BJ (cell line): Measurements from ENCODE around the gene CNN3. TPM values are rescaled to one million over a fixed set of nuclear protein-coding genes. Genes with fewer than 3 reads are reported as not detected.

Experiments
- CTCF ChIA-PET: fragments of 350-600 bp; formaldehyde crosslinking; extraction: SDS; loops from one replicate; lab custom pipeline; 2021; ENCODE audit warnings: antibody characterized with exemption, inconsistent platforms; lab: Yijun Ruan, JAX
- POLR2A ChIA-PET: fragments of 300-600 bp; sonication (Branson Sonifier 250); formaldehyde crosslinking; extraction: SDS; loops from one replicate; lab custom pipeline; 2021; ENCODE audit warnings: antibody characterized with exemption; lab: Charles Lee
- DNase-seq: peaks from one replicate; pipeline ENCODE4 v3.0.0-alpha.2; 2011; ENCODE audit warnings: low read depth
- H3K27me3 ChIP-seq: 2 replicates; pipeline ENCODE4 v1.6.0; 2011; ENCODE audit warnings: low read length; ENCODE audit not compliant: control insufficient read depth, insufficient read depth
- H3K36me3 ChIP-seq: 2 replicates; pipeline ENCODE4 v1.5.1; 2011; ENCODE audit warnings: low read length; ENCODE audit not compliant: control insufficient read depth, insufficient read depth
- H3K4me3 ChIP-seq: 2 replicates; pipeline ENCODE4 v1.5.1; 2011; ENCODE audit warnings: low read depth, mild to moderate bottlenecking, control low read depth, low read length
- polyA plus RNA-seq: library from polyadenylated mRNA; depleted of rRNA; stranded (reverse); fragments of >200 nt; gene quantifications from 2 replicates; pipeline ENCODE4 v1.2.3, GENCODE V29; 2011
- TF ChIP-seq, protein P1 (sequence below): IDR thresholded peaks from 2 replicates; pipeline ENCODE4 v1.5.1; 2011; ENCODE audit warnings: low read depth, mild to moderate bottlenecking, control low read depth, inconsistent platforms, low read length, moderate library complexity; ENCODE audit not compliant: insufficient read depth

The CNN3 gene
- polyA plus RNA-seq, 1 experiment: 169 TPM

DNA sequence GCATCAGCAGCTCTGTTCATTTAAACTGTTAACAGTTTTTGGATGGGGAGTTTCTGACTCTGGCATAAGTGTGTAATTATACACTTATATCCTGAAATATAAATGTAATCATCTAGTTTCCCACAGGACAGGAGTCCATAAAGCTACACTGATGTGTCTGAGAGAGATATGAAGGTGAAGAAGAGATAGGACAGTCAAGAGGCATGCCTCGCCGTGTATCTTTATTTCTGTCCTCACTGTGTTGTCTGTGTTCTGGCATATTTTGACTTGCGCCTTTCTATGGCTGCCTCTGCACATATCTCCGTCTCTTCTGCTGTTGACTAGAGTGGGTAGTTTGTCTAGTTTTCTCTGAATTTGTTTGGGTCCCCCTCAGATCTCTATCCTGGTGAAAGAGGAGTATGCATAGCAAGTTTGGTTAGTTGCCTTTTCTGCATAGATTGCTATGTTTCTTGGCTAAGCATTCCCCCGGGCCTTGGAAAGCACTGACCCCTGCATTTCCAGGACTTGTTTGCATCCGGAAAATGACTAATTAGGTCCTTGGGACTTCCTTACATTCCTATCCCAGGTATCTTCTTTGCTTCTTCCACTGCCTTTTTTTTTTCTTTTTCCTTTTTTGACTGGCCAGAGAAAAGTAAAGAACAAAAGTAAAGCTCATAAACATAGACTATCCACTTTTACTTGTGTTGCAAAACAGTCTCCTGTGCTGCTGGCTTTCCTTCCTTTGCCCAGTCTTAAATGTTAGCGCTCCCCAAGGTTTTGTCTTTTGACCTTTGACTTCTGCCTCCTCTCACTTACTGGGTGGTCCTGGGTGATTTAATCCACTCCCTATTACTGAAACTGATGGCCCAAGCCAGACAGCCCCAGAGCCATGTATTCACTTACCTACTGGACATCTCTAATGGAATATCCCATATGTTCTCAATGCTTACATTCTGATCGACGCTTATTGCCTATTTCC lies 27.6 kb upstream of the CNN3 start:
- H3K36me3 ChIP-seq: no peaks in the 10 kb centered on the region
- TF ChIP-seq, protein P1, sequence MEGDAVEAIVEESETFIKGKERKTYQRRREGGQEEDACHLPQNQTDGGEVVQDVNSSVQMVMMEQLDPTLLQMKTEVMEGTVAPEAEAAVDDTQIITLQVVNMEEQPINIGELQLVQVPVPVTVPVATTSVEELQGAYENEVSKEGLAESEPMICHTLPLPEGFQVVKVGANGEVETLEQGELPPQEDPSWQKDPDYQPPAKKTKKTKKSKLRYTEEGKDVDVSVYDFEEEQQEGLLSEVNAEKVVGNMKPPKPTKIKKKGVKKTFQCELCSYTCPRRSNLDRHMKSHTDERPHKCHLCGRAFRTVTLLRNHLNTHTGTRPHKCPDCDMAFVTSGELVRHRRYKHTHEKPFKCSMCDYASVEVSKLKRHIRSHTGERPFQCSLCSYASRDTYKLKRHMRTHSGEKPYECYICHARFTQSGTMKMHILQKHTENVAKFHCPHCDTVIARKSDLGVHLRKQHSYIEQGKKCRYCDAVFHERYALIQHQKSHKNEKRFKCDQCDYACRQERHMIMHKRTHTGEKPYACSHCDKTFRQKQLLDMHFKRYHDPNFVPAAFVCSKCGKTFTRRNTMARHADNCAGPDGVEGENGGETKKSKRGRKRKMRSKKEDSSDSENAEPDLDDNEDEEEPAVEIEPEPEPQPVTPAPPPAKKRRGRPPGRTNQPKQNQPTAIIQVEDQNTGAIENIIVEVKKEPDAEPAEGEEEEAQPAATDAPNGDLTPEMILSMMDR: no peak
- POLR2A ChIA-PET: no interaction called here
- DNase-seq: no peak
- no peak overlapping the region for H3K4me3 ChIP-seq
- CTCF ChIA-PET: interaction anchor here (0.6 to 1.6 kb wide), 3 partner anchors 14 to 1517 kb away, joined by 3 read pairs; no protein-coding TSS in a partner anchor
- no peaks in the 10 kb centered on the region for H3K27me3 ChIP-seq

GRCh38 chr1:94953746-94954145 lies 26.8 kb upstream of the CNN3 start:
- ChIA-PET POLR2A (no interaction called here), CTCF (interaction anchor here (0.9 to 1.1 kb wide), 2 partner anchors 70 to 90 kb away, joined by 3 to 4 read pairs; no protein-coding TSS in a partner anchor)
- H3K36me3 ChIP-seq: no peaks in the 10 kb centered on the region
- no peaks in the 10 kb centered on the region for H3K27me3 ChIP-seq
- H3K4me3 ChIP-seq: no peak overlapping the region
- TF ChIP-seq, protein P1: no peak
- no peak for DNase-seq

DNA sequence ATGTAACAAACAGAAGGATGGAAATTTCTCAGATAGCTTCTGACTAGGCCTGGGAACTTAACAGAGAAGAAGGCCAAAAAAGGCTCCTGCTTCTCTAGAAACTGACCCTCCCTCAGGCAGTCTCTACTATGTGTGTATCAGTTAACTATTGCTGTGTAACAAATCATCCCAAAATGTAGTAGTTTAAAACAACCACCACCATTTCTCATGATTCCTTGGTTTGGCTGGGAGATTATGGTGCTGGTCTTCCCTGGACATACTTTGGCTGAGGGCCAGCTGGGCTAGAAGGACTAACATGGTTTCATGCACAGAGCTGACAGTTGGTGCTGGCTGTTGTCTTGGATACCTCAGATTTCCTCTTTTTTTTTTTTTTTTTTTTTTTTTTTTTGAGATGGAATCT lies 26.2 kb upstream of the CNN3 start:
- POLR2A ChIA-PET: no interaction called here
- TF ChIP-seq, protein P1: no peak
- CTCF ChIA-PET: interaction anchor here (1.1 to 1.3 kb wide), 2 partner anchors 70 to 99 kb away, joined by 4 to 5 read pairs; no protein-coding TSS in a partner anchor
- Histone ChIP-seq H3K27me3 (no peaks in the 10 kb centered on the region), H3K4me3 (no peak overlapping the region), H3K36me3 (no peaks in the 10 kb centered on the region)
- no peak for DNase-seq

DNA sequence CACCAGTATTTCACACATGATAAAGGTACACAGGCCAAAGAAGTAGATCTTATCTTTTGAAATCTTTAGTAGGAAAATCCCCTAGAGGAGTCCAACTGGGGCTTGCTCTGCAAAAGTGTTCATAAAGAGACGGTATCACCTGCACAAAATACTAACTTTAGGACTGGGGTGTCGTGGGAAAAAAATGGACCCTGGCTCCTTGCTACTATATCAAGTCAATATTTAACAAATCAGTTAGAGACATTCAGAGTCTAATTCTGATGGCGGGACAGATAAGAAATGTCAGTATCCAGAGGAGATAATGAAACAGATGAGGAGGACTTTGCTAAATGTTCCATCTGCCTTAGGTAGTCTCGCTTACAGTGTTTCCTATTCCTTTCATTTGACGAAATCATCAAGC lies 25.6 kb upstream of the CNN3 start:
- Histone ChIP-seq H3K36me3 (no peaks in the 10 kb centered on the region), H3K4me3 (no peak overlapping the region), H3K27me3 (no peaks in the 10 kb centered on the region)
- CTCF ChIA-PET: interaction anchor here (1.3 to 1.7 kb wide), 2 partner anchors 13 to 99 kb away, joined by 5 to 9 read pairs; no protein-coding TSS in a partner anchor
- POLR2A ChIA-PET: no interaction called here
- TF ChIP-seq, protein P1: no peak
- DNase-seq: no peak

- ChIA-PET CTCF (interaction anchor here (1.0 to 1.7 kb wide), 4 partner anchors 12 to 98 kb away, joined by 3 to 9 read pairs (median 4); no protein-coding TSS in a partner anchor), POLR2A (no interaction called here)
- H3K27me3 ChIP-seq: no peaks in the 10 kb centered on the region
- H3K4me3 ChIP-seq: no peak overlapping the region
- TF ChIP-seq, protein P1: no peak
- no peaks in the 10 kb centered on the region for H3K36me3 ChIP-seq
- no peak for DNase-seq
Observed at GRCh38 chr1:94951509-94952208, 24.7 kb upstream of the CNN3 start.
